CD8-positive, alpha-beta memory T cell (primary cell): ENCODE results near the gene ENPP1. TPM values are rescaled to one million over a fixed set of nuclear protein-coding genes. Genes with fewer than 3 reads are reported as not detected.

Experiments used
- polyA plus RNA-seq: library from polyadenylated mRNA; unstranded; fragments of 300-500 nt; fragmentation: Illumina TruSeq; gene quantifications from one replicate; pipeline ENCODE4 v1.2.3, GENCODE V29; 2021
- total RNA-seq, 2 experiments: library from RNA; stranded (reverse); gene quantifications; one replicate each; pipeline ENCODE4 v1.2.3, GENCODE V29; 2021

The ENPP1 gene
- total and polyA plus RNA-seq, 3 experiments from 2014 or later = 1.2 to 2.2 (median 2.2) TPM

Other genes with a start within 250 kb of the ENPP1 start
- not detected for gene ARG1, start 234.8 kb upstream of the ENPP1 start, total RNA-seq
- not detected for gene ARG1, start 234.8 kb upstream of the ENPP1 start, polyA plus RNA-seq
- 10 to 100 TPM; 35.1 to 36.4 TPM for gene MED23, start 179.8 kb upstream of the ENPP1 start, total RNA-seq
- 15.6 TPM for gene MED23, start 179.8 kb upstream of the ENPP1 start, polyA plus RNA-seq
- 1 to 10 TPM; 1.2 to 1.3 TPM for gene ENPP3, start 170.7 kb upstream of the ENPP1 start, total RNA-seq
- 0.15 TPM for gene ENPP3, start 170.7 kb upstream of the ENPP1 start, polyA plus RNA-seq
- gene OR2A4, start 106.6 kb upstream of the ENPP1 start, total RNA-seq = not detected
- not detected for gene OR2A4, start 106.6 kb upstream of the ENPP1 start, polyA plus RNA-seq
- gene CTAGE9, start 97.0 kb upstream of the ENPP1 start, total RNA-seq = not detected
- gene CTAGE9, start 97.0 kb upstream of the ENPP1 start, polyA plus RNA-seq = not detected
- not detected for gene CCN2, start 143.4 kb downstream of the ENPP1 start, total RNA-seq
- gene CCN2, start 143.4 kb downstream of the ENPP1 start, polyA plus RNA-seq = not detected